AG10803 (cell line): ENCODE measurements around the gene CENPO.

Experiments
- DNase-seq: peaks from one replicate; pipeline ENCODE4 v3.0.0; 2010; ENCODE audit warnings: low read depth
- H3K4me3 ChIP-seq: 2 replicates; pipeline ENCODE4 v1.5.1; 2011; ENCODE audit warnings: mild to moderate bottlenecking, low read length, control low read depth
- TF ChIP-seq, protein P1 (sequence below): conservative IDR thresholded peaks from 2 replicates; pipeline ENCODE4 v1.5.1; 2011; ENCODE audit warnings: mild to moderate bottlenecking, low read length, control low read depth, inconsistent platforms

CENPO gene

DNA sequence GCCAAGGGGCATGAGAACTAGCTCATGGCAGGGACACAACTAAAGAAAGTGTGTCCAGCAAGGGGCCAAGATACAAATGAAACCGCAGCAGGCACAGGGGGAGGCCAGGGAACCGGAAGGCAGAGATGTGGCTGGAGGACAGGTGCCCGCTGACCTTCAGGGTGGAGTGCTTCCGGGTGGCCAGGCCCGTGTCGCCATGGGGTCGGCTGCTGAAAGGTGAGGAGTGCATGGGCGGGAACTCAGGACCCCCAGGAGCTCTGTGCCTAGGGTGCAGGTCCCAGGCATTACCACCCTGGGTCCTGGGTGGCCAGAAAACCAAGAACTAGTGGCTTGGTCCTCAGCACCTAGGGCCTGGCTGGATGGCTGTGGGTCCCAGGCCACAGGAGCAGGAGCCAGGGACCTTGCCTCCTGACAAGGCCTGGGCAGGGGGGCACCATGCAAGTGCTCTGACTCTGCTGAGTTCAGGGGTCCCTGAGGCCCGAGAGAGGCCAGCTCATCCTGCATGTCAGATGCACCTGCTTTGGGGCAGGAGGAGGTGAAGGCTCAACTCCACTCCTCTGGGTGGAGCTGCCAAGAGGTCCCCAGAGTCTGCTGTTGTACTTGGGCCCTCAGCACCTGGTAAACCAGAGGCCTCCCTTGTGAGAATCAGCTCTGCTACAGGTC lies 50.9 kb downstream of the CENPO start:
- TF ChIP-seq, protein P1, sequence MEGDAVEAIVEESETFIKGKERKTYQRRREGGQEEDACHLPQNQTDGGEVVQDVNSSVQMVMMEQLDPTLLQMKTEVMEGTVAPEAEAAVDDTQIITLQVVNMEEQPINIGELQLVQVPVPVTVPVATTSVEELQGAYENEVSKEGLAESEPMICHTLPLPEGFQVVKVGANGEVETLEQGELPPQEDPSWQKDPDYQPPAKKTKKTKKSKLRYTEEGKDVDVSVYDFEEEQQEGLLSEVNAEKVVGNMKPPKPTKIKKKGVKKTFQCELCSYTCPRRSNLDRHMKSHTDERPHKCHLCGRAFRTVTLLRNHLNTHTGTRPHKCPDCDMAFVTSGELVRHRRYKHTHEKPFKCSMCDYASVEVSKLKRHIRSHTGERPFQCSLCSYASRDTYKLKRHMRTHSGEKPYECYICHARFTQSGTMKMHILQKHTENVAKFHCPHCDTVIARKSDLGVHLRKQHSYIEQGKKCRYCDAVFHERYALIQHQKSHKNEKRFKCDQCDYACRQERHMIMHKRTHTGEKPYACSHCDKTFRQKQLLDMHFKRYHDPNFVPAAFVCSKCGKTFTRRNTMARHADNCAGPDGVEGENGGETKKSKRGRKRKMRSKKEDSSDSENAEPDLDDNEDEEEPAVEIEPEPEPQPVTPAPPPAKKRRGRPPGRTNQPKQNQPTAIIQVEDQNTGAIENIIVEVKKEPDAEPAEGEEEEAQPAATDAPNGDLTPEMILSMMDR: no peak
- no peak for DNase-seq
- no peak overlapping the region for H3K4me3 ChIP-seq

DNA sequence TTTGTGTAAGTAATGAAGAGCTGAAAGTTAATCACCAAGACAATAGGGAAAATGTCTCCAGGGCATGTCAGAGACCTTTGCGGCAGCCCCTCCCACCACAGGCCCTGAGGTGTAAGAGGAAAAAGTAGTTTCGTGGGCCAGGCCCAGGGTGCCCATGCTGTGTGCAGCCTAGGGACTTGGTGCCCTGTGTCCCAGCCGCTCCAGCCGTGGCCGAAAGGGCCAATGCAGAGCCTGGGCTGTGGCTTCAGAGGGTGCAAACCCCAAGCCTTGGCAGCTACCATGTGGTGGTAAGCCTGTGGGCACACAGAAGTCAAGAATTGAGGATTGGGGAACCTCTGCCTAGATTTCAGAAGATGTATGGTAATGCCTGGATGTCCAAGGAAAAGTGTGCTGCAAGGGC lies 52.5 kb downstream of the CENPO start:
- no peak for DNase-seq
- no peak overlapping the region for H3K4me3 ChIP-seq
- TF ChIP-seq, protein P1: no peak

DNA sequence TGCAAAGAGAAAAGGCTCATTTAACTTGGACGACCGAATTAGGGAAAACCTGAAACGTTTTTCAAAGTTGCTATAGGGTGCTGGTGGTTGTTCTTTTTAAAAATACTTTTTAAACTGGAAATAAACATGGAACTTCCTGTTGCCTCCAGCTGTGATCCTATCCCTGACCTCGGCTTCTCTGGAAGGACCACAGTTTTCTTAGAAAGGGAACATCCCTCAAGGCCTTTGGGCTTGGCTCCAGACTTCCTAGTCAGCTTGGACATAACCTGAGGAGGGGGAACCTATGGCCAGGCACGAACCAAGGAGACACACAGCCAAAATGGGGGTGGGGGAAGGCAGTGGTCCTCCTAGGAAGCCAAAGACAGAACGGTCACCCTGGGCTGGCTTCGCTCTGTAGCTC lies 57.7 kb downstream of the CENPO start:
- DNase-seq: no peak
- TF ChIP-seq, protein P1: no peak
- no peak overlapping the region for H3K4me3 ChIP-seq

DNA sequence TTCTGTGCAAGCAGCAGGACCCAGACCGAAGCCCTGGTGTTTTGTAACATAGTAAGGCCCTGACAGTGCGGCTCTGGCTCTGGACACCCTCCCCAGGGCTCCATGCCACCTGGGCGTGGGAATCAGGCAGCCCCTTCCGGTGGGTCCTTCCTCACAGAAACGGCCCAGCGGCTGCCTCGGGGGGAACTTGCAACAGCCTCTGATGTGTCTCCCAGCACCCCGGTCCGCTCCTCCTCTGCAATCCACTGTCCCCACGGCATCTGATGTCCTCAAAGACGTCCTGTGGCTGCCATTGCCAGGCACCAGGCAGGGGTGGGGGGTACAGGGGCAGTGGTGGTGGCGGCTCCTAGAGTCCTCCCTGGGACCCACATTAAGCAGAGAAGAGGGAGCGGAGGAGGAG lies 58.8 kb downstream of the CENPO start:
- no peak for DNase-seq
- no peak overlapping the region for H3K4me3 ChIP-seq
- TF ChIP-seq, protein P1: no peak

DNA sequence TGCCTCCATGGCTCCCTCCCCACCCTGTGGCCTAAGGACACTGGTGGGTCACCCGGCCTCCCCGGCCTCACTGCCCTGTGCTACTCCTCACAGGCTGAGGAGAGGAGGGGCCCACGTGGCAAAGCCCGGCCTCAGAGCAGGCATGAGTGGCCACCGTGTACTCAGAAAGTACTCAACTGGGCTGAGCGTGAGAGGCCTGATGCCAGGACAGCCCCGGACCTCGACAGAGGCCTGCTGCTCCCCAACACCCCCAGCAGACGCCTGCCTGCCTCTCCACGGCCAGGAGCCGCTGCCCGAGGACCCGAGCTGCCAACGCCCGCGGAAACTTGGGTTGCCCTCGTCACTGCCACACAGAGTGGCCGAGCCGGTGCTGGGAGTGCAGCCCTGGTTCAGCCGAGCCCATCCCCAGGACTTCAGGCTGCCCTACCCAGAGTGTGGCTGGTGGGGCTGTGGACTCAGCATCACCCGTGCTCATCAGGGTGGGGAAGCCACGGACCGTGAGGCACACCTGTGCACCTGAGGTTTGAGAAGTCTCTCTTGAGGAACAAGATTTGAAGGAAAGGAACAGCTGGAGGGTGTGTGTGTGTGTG lies 59.3 kb downstream of the CENPO start:
- TF ChIP-seq, protein P1: no peak

DNA sequence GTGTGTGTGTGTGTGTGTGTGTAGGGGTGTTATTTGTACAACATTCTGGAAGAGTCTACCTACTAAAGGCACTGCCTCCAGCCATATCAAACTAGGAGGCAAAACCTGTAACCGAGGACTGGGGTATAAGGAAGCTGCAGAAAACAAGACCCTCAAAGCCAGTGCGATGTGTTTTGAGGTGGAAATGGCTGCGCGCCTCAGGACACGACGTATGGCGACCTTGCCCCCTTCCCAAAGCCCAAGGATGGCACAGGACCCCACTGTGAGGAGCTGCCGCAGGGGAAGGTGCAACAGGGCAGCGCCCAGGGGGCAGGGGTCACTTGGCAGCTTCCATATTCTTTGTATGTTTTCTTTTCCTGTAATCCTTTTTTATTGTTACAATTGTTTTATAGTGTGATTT lies 59.8 kb downstream of the CENPO start:
- DNase-seq: no peak
- H3K4me3 ChIP-seq: no peak overlapping the region
- TF ChIP-seq, protein P1: no peak

More for the DNA sequence above, 59.3 kb downstream of the CENPO start:
- H3K4me3 ChIP-seq: no peak overlapping the region
- DNase-seq: no peak

DNA sequence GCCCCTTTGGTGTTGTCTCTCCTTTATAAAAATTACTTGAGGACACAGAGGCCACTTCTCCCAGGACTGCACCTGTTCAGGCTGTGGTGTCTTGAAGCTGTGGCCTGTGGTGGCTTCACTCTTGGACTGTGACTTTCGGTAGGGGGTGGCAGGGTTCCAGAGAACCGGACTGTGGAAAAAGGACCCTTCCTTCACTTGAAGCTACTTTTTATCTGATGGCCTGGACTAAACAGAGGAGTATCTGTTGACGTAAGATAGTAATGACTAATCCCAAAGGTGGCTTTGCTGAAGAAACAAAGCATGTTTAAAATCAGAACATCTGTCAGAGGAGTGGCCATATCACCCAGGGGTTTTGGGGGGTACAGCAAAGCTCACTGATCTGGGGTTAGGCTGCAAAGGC lies 60.8 kb downstream of the CENPO start:
- no peak for DNase-seq
- TF ChIP-seq, protein P1: no peak
- no peak overlapping the region for H3K4me3 ChIP-seq
